Measurements from ENCODE around the gene TMEM18. TPM values are rescaled to one million over a fixed set of nuclear protein-coding genes. Genes with fewer than 3 reads are reported as not detected.

Gene TMEM18
- polyA plus RNA-seq, 1 experiment, result 40.9 TPM

DNA sequence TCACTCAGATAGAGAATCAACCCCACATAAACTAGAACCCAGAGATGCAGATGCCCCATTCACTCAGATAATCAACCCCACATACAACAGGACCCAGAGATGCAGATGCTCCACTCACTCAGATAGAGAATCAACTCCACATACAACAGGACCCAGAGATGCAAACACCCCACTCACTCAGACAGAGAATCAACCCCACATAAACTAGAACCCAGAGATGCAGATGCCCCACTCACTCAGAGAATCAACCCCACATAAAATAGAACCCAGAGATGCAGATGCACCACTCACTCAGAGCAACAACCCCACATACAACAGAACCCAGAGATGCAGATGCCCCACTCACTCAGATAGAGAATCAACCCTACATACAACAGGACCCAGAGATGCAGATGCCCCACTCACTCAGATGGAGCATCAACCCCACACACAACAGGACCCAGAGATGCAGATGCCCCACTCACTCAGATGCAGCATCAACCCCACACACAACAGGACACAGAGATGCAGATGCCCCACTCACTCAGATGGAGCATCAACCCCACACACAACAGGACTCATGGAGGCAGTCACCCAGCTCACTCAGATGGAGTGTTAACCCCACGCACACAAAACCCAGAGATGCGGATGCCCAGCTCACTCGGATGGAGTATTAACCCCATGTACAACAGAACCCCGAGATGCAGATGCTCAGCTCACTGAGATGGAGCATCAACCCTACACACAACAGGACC lies 11.7 kb downstream of the TMEM18 start:
- H3K4me3 ChIP-seq (ENCODE audit: low read depth, low read length), result no peak overlapping the region
- H3K27me3 ChIP-seq (ENCODE audit: control insufficient read depth, insufficient read depth, low read length), result no peaks in the 10 kb centered on the region
- no peak for TF ChIP-seq CTCF (IDR thresholded peaks at IDR 0.05; ENCODE audit: low read depth, low read length)
- ChIA-PET CTCF (interaction anchor here (1.5 to 1.7 kb wide), 2 partner anchors 419 to 1085 kb away, joined by 3 to 8 read pairs; no protein-coding TSS in a partner anchor), POLR2A (no interaction called here)
- peaks cover 13% of the 10 kb centered on the region for H3K9me3 ChIP-seq (ENCODE audit: control insufficient read depth, insufficient read depth, low read length)
- no peak for DNase-seq (ENCODE audit: low read depth, low spot score)
- no peak overlapping the region for H3K27ac ChIP-seq (ENCODE audit: low read depth, low read length)

- ChIA-PET CTCF (no interaction called here), POLR2A (no interaction called here)
- Histone ChIP-seq H3K27ac (ENCODE audit: low read depth, low read length) (no peak overlapping the region), H3K4me3 (ENCODE audit: low read depth, low read length) (no peak overlapping the region), H3K27me3 (ENCODE audit: control insufficient read depth, insufficient read depth, low read length) (peaks cover 5% of the 10 kb centered on the region), H3K9me3 (ENCODE audit: control insufficient read depth, insufficient read depth, low read length) (peaks cover 13% of the 10 kb centered on the region)
- no peak for DNase-seq (ENCODE audit: low read depth, low spot score)
- TF ChIP-seq CTCF (IDR thresholded peaks at IDR 0.05; ENCODE audit: low read depth, low read length), result no peak
These were observed 13.1 kb downstream of the TMEM18 start for GRCh38 chr2:664063-664462.

- H3K4me3 ChIP-seq (ENCODE audit: low read depth, low read length), result no peak overlapping the region
- TF ChIP-seq CTCF (IDR thresholded peaks at IDR 0.05; ENCODE audit: low read depth, low read length), result no peak
- ChIA-PET POLR2A (no interaction called here), CTCF (interaction anchor here (0.7 kb wide), 1 partner anchor 417 kb away, joined by 3 read pairs; no protein-coding TSS in a partner anchor)
- peaks cover 13% of the 10 kb centered on the region for H3K9me3 ChIP-seq (ENCODE audit: control insufficient read depth, insufficient read depth, low read length)
- H3K27me3 ChIP-seq (ENCODE audit: control insufficient read depth, insufficient read depth, low read length), result peaks cover 8% of the 10 kb centered on the region
- no peak for DNase-seq (ENCODE audit: low read depth, low spot score)
- H3K27ac ChIP-seq (ENCODE audit: low read depth, low read length), result no peak overlapping the region
These were observed 14.0 kb downstream of the TMEM18 start for GRCh38 chr2:663221-663620.

GRCh38 chr2:661360-661635 lies 15.9 kb downstream of the TMEM18 start:
- no peak overlapping the region for H3K4me3 ChIP-seq (ENCODE audit: low read depth, low read length)
- no peak overlapping the region for H3K27ac ChIP-seq (ENCODE audit: low read depth, low read length)
- H3K27me3 ChIP-seq (ENCODE audit: control insufficient read depth, insufficient read depth, low read length), result peaks cover 10% of the 10 kb centered on the region
- no peak for DNase-seq (ENCODE audit: low read depth, low spot score)
- ChIA-PET CTCF (no interaction called here), POLR2A (no interaction called here)
- peaks cover 10% of the 10 kb centered on the region for H3K9me3 ChIP-seq (ENCODE audit: control insufficient read depth, insufficient read depth, low read length)
- TF ChIP-seq CTCF (IDR thresholded peaks at IDR 0.05; ENCODE audit: low read depth, low read length), result no peak

DNA sequence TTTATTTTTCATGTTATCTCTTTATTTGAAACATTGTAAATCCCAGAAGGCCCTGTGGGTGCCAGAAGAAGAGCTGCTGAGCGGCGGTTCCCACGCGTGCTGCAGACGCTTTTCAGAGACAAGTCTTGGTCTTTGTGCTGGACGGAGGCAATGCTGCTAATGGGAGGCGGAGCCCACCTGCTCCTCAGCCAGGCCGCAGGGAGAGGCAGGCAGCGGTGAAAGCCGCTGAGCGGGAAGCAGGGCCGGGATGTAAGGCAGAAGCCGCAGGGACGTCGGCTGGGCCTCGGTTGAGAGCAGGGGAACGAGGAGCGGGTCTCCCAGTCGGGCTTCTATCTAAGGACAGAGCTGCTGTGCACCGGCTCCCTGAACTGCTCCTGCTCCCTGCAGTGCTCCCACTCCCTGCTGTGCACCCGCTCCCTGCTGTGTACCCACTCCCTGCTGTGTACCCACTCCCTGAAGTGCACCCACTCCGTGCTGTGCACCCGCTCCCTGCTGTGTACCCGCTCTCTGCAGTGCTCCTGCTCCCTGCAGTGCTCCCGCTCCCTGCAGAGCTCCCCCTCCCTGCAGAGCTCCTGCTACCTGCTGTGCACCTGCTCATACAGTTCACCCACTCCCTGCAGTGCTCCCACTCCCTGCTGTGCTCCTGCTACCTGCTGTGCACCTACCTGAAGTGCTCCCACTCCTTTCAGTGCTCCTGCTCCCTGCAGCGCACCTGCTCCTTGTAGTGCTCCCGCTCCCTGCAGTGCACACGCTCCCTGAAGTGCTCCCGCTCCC lies 16.4 kb downstream of the TMEM18 start:
- no peak for DNase-seq (ENCODE audit: low read depth, low spot score)
- peaks cover 5% of the 10 kb centered on the region for H3K9me3 ChIP-seq (ENCODE audit: control insufficient read depth, insufficient read depth, low read length)
- POLR2A ChIA-PET, result no interaction called here
- no peak overlapping the region for H3K27ac ChIP-seq (ENCODE audit: low read depth, low read length)
- CTCF ChIA-PET, result no interaction called here
- TF ChIP-seq CTCF (IDR thresholded peaks at IDR 0.05; ENCODE audit: low read depth, low read length), result no peak
- H3K27me3 ChIP-seq (ENCODE audit: control insufficient read depth, insufficient read depth, low read length), result peaks cover 10% of the 10 kb centered on the region
- no peak overlapping the region for H3K4me3 ChIP-seq (ENCODE audit: low read depth, low read length)

Measured in AG04450 (cell line).